ENCODE results near the gene FOXS1. TPM values are rescaled to one million over a fixed set of nuclear protein-coding genes. Genes with fewer than 3 reads are reported as not detected.

The FOXS1 gene
- total and polyA plus RNA-seq, 10 of the 15 experiments (the other 5 are each of a cell fraction or from before 2014, with no cell fraction given) = not detected

- no peaks in the 10 kb centered on the region for H4K20me1 ChIP-seq (ENCODE audit: control insufficient read depth, insufficient read depth)
- FAIRE-seq (no peak), ATAC-seq (no peak), DNase-seq (ENCODE audit: low read depth, low spot score) (no peak)
- ChIA-PET POLR2A (interaction anchor here (0.6 to 1.3 kb wide), 5 partner anchors 9 to 69 kb away, joined by 3 to 4 read pairs (median 4); no protein-coding TSS in a partner anchor), SMC1A (ENCODE audit: uncharacterized antibody, unreplicated experiment) (interaction anchor here (0.8 to 2.6 kb wide), 4 partner anchors 9 to 90 kb away, joined by 3 to 10 read pairs (median 4); partner anchors contain the start of gene PDRG1), RAD21 (ENCODE audit: unreplicated experiment) (interaction anchor here (1.2 to 2.4 kb wide), 3 partner anchors 9 to 90 kb away, joined by 3 to 14 read pairs (median 3); partner anchors contain the start of gene PDRG1), CTCF (interaction anchor here (1.0 to 13.1 kb wide), 4 partner anchors 9 to 90 kb away, joined by 3 to 307 read pairs (median 7); partner anchors contain the start of gene PDRG1)
- intact Hi-C loops (cut with micrococcal nuclease; ENCODE audit: unreplicated experiment) = no loop called here
- no TSS peak for BruUV-seq (replicated peaks)
- H2AFZ ChIP-seq (ENCODE audit: control insufficient read depth, low read depth, low read length) = no peak overlapping the region
- H3K36me3 ChIP-seq (ENCODE audit: control insufficient read depth in 2 of 2, insufficient read depth in 2 of 2, low read length in 1 of 2) = no peaks in the 10 kb centered on the region
- no peak overlapping the region for H3K9ac ChIP-seq (ENCODE audit: control insufficient read depth, insufficient read depth, low read length)
- in situ Hi-C loops (cut with MboI) = no loop called here
- H3K9me3 ChIP-seq (replicated peaks; ENCODE audit: control insufficient read depth, insufficient read depth, low read length) = no peaks in the 10 kb centered on the region
- no peak overlapping the region for H3K4me3 ChIP-seq
- no peaks in the 10 kb centered on the region for H3K79me2 ChIP-seq (ENCODE audit: control insufficient read depth, insufficient read depth, low read length)
- peaks cover 10% of the 10 kb centered on the region for H3K4me1 ChIP-seq (ENCODE audit: control insufficient read depth, insufficient read depth, low read length)
- peaks cover 0 to 9% of the 10 kb centered on the region in 2 experiments; a peak in 1 of 4 replicates for H3K27me3 ChIP-seq (replicated peaks in 1 of 2; ENCODE audit: control insufficient read depth in 2 of 2, insufficient read depth in 2 of 2, low read length in 1 of 2)
- WGBS (ENCODE audit: insufficient coverage, insufficient replicate concordance, low lambda C conversion rate, missing lambda C conversion rate) = 61% methylated on average over 5 of the region's 5 CpGs
- TF ChIP-seq CREM (IDR thresholded peaks at IDR 0.05; ENCODE audit: low read depth) = no peak
- TF ChIP-seq, protein P1, sequence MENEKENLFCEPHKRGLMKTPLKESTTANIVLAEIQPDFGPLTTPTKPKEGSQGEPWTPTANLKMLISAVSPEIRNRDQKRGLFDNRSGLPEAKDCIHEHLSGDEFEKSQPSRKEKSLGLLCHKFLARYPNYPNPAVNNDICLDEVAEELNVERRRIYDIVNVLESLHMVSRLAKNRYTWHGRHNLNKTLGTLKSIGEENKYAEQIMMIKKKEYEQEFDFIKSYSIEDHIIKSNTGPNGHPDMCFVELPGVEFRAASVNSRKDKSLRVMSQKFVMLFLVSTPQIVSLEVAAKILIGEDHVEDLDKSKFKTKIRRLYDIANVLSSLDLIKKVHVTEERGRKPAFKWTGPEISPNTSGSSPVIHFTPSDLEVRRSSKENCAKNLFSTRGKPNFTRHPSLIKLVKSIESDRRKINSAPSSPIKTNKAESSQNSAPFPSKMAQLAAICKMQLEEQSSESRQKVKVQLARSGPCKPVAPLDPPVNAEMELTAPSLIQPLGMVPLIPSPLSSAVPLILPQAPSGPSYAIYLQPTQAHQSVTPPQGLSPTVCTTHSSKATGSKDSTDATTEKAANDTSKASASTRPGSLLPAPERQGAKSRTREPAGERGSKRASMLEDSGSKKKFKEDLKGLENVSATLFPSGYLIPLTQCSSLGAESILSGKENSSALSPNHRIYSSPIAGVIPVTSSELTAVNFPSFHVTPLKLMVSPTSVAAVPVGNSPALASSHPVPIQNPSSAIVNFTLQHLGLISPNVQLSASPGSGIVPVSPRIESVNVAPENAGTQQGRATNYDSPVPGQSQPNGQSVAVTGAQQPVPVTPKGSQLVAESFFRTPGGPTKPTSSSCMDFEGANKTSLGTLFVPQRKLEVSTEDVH (IDR thresholded peaks at IDR 0.05; ENCODE audit: low read depth, partially characterized antibody) = no peak
- no peak overlapping the region for H3K4me2 ChIP-seq (ENCODE audit: control insufficient read depth, insufficient read depth)
- H3K27ac ChIP-seq (ENCODE audit: control insufficient read depth, insufficient read depth) = no peak overlapping the region
These were observed 16.7 kb upstream of the FOXS1 start for GRCh38 chr20:31862157-31862470.

Measured in GM12878 (cell line).